Calu3 (cell line): ENCODE results near the gene NOS1. TPM values are rescaled to one million over a fixed set of nuclear protein-coding genes. Genes with fewer than 3 reads are reported as not detected.

Source experiments
- BruUV-seq: library from RNA; stranded (reverse); fragments of 400-500 nt; replicated peaks from 2 replicates; lab custom pipeline; 2021; lab: Mats Ljungman, UMichigan
- CTCF ChIA-PET: fragments of 300-600 bp; sonication (Branson Sonifier 250); formaldehyde crosslinking; loops from one replicate; lab custom pipeline; 2022; ENCODE audit warnings: antibody characterized with exemption; lab: Charles Lee
- DNase-seq: peaks from one replicate; pipeline ENCODE4 v3.0.0; 2022
- H3K27ac Mint-ChIP-seq: one replicate; pipeline ENCODE4 v1.8.0; 2022; ENCODE audit warnings: mixed read lengths; ENCODE audit not compliant: unreplicated experiment
- H3K27me3 Mint-ChIP-seq: one replicate; pipeline ENCODE4 v1.8.0; 2022; ENCODE audit warnings: mixed read lengths; ENCODE audit not compliant: unreplicated experiment
- H3K36me3 Mint-ChIP-seq: one replicate; pipeline ENCODE4 v1.8.0; 2022; ENCODE audit warnings: mild to moderate bottlenecking, moderate library complexity, mixed read lengths; ENCODE audit not compliant: insufficient read depth, unreplicated experiment
- H3K4me1 Mint-ChIP-seq: one replicate; pipeline ENCODE4 v1.8.0; 2022; ENCODE audit warnings: mild to moderate bottlenecking, low read depth, mixed read lengths; ENCODE audit not compliant: unreplicated experiment
- H3K4me3 Mint-ChIP-seq: one replicate; pipeline ENCODE4 v1.8.0; 2022; ENCODE audit warnings: mild to moderate bottlenecking, low read depth, moderate library complexity, mixed read lengths; ENCODE audit not compliant: unreplicated experiment
- H3K9me3 Mint-ChIP-seq: one replicate; pipeline ENCODE4 v1.8.0; 2022; ENCODE audit warnings: low read depth, mixed read lengths; ENCODE audit not compliant: unreplicated experiment
- CTCF ChIP-seq: fragments of 200-600 bp; IDR thresholded peaks from one replicate; pipeline ENCODE4 v1.8.0; 2022; ENCODE audit warnings: antibody characterized with exemption; ENCODE audit not compliant: unreplicated experiment
- intact Hi-C: fragments of 100-400 bp; cut with micrococcal nuclease; formaldehyde crosslinking; loops from one replicate; pipeline ENCODE4 v1.10.0; 2022; ENCODE audit not compliant: unreplicated experiment
- total RNA-seq: library from RNA; stranded (reverse); gene quantifications from 2 replicates; pipeline ENCODE4 v1.2.3, GENCODE V29; 2022

NOS1 gene
- total RNA-seq, 1 experiment from 2014 or later: not detected

GRCh38 chr12:117272690-117273089 lies 88.7 kb downstream of the NOS1 start:
- no peak for TF ChIP-seq CTCF
- H3K36me3 Mint-ChIP-seq: no peaks in the 10 kb centered on the region
- CTCF ChIA-PET: no interaction called here
- no peak overlapping the region for H3K4me3 Mint-ChIP-seq
- H3K4me1 Mint-ChIP-seq: no peaks in the 10 kb centered on the region
- H3K27ac Mint-ChIP-seq: no peak overlapping the region
- H3K9me3 Mint-ChIP-seq: no peaks in the 10 kb centered on the region
- H3K27me3 Mint-ChIP-seq: peaks cover 68% of the 10 kb centered on the region
- no peak for DNase-seq
- no TSS peak for BruUV-seq
- intact Hi-C loops: no loop called here

DNA sequence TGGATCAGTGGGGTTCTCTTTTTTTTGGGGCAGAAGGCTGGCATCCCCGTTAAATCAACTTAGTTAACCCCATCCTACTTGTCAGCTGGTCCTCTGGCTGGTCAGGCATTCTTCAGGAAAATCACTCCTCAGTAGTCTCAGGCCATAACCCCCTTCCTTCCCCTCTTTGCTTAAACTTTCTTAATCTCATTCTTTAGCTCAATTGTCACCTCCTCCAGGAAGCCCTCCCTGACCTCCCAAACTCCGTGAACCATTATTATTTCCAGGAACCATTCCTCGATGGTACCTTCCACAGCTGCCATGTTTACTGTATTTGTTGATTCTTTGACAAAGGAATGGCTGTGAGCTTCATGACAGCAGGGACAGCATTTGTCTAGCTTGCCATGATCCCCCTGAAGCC lies 98.7 kb downstream of the NOS1 start:
- no peaks in the 10 kb centered on the region for H3K4me1 Mint-ChIP-seq
- intact Hi-C loops: no loop called here
- BruUV-seq: no TSS peak
- no peak for DNase-seq
- H3K4me3 Mint-ChIP-seq: no peak overlapping the region
- H3K27ac Mint-ChIP-seq: no peak overlapping the region
- peaks cover 53% of the 10 kb centered on the region for H3K27me3 Mint-ChIP-seq
- CTCF ChIA-PET: no interaction called here
- H3K9me3 Mint-ChIP-seq: no peaks in the 10 kb centered on the region
- TF ChIP-seq CTCF: no peak
- no peaks in the 10 kb centered on the region for H3K36me3 Mint-ChIP-seq

DNA sequence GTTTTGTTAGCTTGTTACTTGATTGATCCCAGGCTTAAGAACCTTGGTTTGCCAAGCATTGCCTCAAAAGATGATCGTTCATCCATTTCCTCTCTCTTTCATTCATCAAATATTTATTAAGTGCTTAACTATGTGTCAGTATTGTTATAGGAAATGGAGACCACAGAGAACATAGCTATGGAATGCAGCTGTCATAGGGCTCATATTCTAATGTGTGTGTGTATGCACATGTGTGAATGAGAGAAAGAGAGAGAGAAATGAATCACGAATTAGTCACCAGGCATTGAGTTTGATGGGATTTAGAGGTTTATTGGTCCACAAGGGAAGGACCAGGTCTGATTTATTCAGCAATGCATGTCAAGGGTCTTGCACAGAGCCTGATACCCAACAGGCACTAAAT lies 100.2 kb downstream of the NOS1 start:
- no peaks in the 10 kb centered on the region for H3K36me3 Mint-ChIP-seq
- no peak overlapping the region for H3K4me3 Mint-ChIP-seq
- DNase-seq: no peak
- intact Hi-C loops: no loop called here
- CTCF ChIA-PET: interaction anchor here (0.7 to 0.8 kb wide), 4 partner anchors 11 to 597 kb away, joined by 3 to 7 read pairs (median 4); no protein-coding TSS in a partner anchor
- BruUV-seq: no TSS peak
- no peak overlapping the region for H3K27ac Mint-ChIP-seq
- TF ChIP-seq CTCF: no peak
- H3K9me3 Mint-ChIP-seq: no peaks in the 10 kb centered on the region
- H3K27me3 Mint-ChIP-seq: peaks cover 53% of the 10 kb centered on the region
- no peaks in the 10 kb centered on the region for H3K4me1 Mint-ChIP-seq

- intact Hi-C loops: no loop called here
- no peak for DNase-seq
- H3K4me3 Mint-ChIP-seq: no peak overlapping the region
- TF ChIP-seq CTCF: no peak
- peaks cover 60% of the 10 kb centered on the region for H3K27me3 Mint-ChIP-seq
- BruUV-seq: no TSS peak
- H3K9me3 Mint-ChIP-seq: peaks cover 3% of the 10 kb centered on the region
- H3K4me1 Mint-ChIP-seq: no peaks in the 10 kb centered on the region
- H3K27ac Mint-ChIP-seq: no peak overlapping the region
- H3K36me3 Mint-ChIP-seq: no peaks in the 10 kb centered on the region
- CTCF ChIA-PET: no interaction called here
Measured at GRCh38 chr12:117255386-117255785, 106.0 kb downstream of the NOS1 start.
